Gastroesophageal sphincter (tissue), 3 donors: Measurements from ENCODE around the gene UST.

ENCODE experiments used
- CTCF ChIP-seq, 4 experiments: fragments of 200-600 bp in 2 of 4; fragments of 450-650 bp in 2 of 4; sonication (generic) in 1 of 4; IDR thresholded peaks; one replicate each; pipeline ENCODE4 v1.5.1; 2017 to 2019; ENCODE audit warnings: antibody characterized with exemption in 4 of 4, mild to moderate bottlenecking in 2 of 4, moderate library complexity in 2 of 4
- EP300 ChIP-seq: sonication (generic); formaldehyde crosslinking; IDR thresholded peaks from one replicate; pipeline ENCODE4 v1.6.1; 2017; ENCODE audit warnings: antibody characterized with exemption, mild to moderate bottlenecking
- POLR2AphosphoS5 ChIP-seq: sonication (generic); formaldehyde crosslinking; IDR thresholded peaks from one replicate; pipeline ENCODE4 v1.6.1; 2017; ENCODE audit warnings: antibody characterized with exemption

GRCh38 chr6:148959501-148959900 lies 212.7 kb downstream of the UST start:
- TF ChIP-seq CTCF (IDR thresholded peaks at IDR 0.05) = no peak
- TF ChIP-seq EP300 = no peak
- TF ChIP-seq POLR2AphosphoS5 = no peak
